Measurements from ENCODE around the gene CCDC97. TPM values are rescaled to one million over a fixed set of nuclear protein-coding genes. Genes with fewer than 3 reads are reported as not detected.
A peak's percentile ranks its signal among the peaks of the same experiment; 100 is the strongest.

The CCDC97 gene
- total RNA-seq, 4 donors from 2014 or later, result 10.1 to 22.4 (median 15.4) TPM

DNA sequence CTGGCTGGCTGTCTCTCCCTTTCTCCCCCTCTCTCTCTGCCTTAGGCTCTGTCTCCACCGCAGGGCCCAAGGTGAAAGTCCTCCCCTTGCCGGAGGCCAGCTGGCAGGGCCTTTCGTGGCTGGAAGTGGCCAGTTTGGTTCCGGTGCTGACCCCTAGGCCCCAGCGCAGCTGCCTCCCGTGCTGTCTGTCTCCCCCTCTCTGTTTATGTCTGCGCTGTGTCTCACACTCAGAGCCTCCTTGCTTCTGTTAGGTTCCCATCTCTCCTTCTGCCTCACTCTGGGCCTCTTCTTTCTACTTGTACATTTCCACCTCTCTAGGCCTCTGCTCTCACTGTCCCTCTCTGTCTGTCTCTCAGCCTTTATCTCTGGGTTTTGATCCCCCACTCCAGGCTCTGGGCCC, 13.1 kb downstream of the CCDC97 start:
- H3K9me3 ChIP-seq, result no peaks in the 10 kb centered on the region
- peaks cover 20% of the 10 kb centered on the region for H3K27me3 ChIP-seq
- peaks cover 31 to 66% (median 48%) of the 10 kb centered on the region in 4 donors for H3K4me1 ChIP-seq
- in situ Hi-C loops (cut with MboI; ENCODE audit: low pct_ligation_motif_present in 1 of 4, low pct_unique_long_range_greater_than_20kb in 1 of 4, low sequenced_read_pairs in 3 of 4), result no loop called here
- DNase-seq, result no peak
- no peak overlapping the region for H3K4me3 ChIP-seq
- H3K36me3 ChIP-seq, result peaks cover 0 to 6% (median 0%) of the 10 kb centered on the region in 4 donors
- WGBS, 2 donors (ENCODE audit: low coverage in 1 of 2), result 68 to 96% methylated on average over 7 of the region's 7 CpGs
- peak overlapping the region; percentile 78 to 89 (median 83) for H3K27ac ChIP-seq
- intact Hi-C loops (cut with DNase I; ENCODE audit: low total_unique reads), result no loop called here
- no peak for TF ChIP-seq POLR2AphosphoS5 (IDR thresholded peaks at IDR 0.05)
- TF ChIP-seq, protein P1, sequence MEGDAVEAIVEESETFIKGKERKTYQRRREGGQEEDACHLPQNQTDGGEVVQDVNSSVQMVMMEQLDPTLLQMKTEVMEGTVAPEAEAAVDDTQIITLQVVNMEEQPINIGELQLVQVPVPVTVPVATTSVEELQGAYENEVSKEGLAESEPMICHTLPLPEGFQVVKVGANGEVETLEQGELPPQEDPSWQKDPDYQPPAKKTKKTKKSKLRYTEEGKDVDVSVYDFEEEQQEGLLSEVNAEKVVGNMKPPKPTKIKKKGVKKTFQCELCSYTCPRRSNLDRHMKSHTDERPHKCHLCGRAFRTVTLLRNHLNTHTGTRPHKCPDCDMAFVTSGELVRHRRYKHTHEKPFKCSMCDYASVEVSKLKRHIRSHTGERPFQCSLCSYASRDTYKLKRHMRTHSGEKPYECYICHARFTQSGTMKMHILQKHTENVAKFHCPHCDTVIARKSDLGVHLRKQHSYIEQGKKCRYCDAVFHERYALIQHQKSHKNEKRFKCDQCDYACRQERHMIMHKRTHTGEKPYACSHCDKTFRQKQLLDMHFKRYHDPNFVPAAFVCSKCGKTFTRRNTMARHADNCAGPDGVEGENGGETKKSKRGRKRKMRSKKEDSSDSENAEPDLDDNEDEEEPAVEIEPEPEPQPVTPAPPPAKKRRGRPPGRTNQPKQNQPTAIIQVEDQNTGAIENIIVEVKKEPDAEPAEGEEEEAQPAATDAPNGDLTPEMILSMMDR (IDR thresholded peaks at IDR 0.05), result no peak
- no peak for TF ChIP-seq POLR2A (IDR thresholded peaks at IDR 0.05)
- TF ChIP-seq EP300 (IDR thresholded peaks at IDR 0.05; ENCODE audit: low read depth), result no peak

DNA sequence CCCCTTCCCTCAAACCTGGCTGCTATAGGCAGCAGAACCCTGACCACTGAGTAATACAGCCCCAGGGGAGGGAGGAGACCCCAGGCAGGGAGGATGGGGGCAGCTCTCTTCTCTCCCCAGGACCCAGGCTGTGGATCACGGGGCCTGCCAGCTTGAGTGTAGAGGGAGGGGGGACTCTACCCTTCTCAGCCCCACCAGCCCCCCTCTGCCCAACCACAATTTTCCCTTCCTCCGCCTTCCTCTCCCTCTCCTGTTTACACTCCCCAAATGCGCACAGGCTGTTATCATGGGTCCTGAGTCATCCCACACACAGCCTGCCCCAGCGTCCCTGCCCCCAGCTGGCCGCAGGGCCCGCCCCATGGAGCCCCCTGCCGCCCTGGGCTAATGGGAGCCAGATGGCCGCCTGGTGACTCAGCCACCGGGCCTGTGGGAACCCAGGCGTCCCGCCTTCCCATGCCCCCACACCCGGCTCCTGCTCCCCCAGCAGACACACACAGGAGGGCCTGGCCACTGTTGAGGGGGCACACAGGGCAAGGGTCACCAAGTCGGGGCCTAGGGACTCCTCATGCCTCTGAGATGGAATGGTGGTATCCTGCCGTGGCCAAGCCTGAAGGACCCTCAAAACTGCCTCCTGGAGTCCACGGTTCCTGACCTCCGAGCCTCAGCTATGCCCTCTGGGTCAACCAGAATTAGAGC, 13.6 kb downstream of the CCDC97 start:
- in situ Hi-C loops (cut with MboI; ENCODE audit: low pct_ligation_motif_present in 1 of 4, low pct_unique_long_range_greater_than_20kb in 1 of 4, low sequenced_read_pairs in 3 of 4) (no loop called here), intact Hi-C loops (cut with DNase I; ENCODE audit: low total_unique reads) (no loop called here)
- Histone ChIP-seq H3K36me3 (peaks cover 0 to 6% (median 0%) of the 10 kb centered on the region in 4 donors), H3K27me3 (peaks cover 20% of the 10 kb centered on the region), H3K4me1 (peaks cover 31 to 72% (median 51%) of the 10 kb centered on the region in 4 donors), H3K9me3 (no peaks in the 10 kb centered on the region), H3K4me3 (no peak overlapping the region), H3K27ac (peak overlapping the region; percentile 78 to 89 (median 83))
- 40 to 49% methylated on average over 2 to 15 of the region's 16 CpGs for WGBS, 2 donors (ENCODE audit: low coverage in 1 of 2)
- TF ChIP-seq, protein P1 (IDR thresholded peaks at IDR 0.05), result no peak
- peak in 2 of 3 donors; percentile 49 to 53 for TF ChIP-seq POLR2AphosphoS5 (IDR thresholded peaks at IDR 0.05)
- DNase-seq, result peak; percentile 51

DNA sequence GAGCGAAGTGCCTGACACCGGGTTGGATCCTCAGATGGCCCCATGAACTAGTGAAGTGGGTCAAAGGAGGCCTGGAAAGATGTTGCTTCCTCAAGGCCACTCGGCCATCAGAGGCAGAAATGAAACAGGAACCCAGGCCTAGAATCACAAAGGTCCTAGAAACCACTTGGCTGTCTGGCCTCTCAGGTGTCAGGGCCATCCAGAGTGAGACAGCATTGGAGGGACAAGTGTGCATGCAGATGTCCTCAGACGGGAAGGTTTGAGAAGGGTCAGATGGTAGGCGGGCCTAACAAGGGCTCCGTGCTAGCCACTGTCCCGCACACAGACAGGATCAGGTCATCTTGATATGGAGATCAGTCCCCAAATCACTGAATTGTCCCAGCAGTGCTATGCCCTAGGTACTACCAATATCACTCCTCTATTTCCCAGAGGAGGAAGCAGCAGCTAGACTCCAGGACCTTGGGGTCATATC, 14.3 kb downstream of the CCDC97 start:
- peaks cover 31 to 79% (median 52%) of the 10 kb centered on the region in 4 donors for H3K4me1 ChIP-seq
- intact Hi-C loops (cut with DNase I; ENCODE audit: low total_unique reads), result no loop called here

More for the DNA sequence above, 14.3 kb downstream of the CCDC97 start:
- 75% methylated on average over 7 of the region's 7 CpGs; no CpG with 5 or more reads in 1 of the 2 donors for WGBS, 2 donors (ENCODE audit: low coverage in 1 of 2)
- Histone ChIP-seq H3K27ac (peak overlapping the region; percentile 78 to 89 (median 83)), H3K9me3 (no peaks in the 10 kb centered on the region), H3K36me3 (peaks cover 0 to 6% (median 0%) of the 10 kb centered on the region in 4 donors), H3K27me3 (peaks cover 20% of the 10 kb centered on the region), H3K4me3 (no peak overlapping the region)
- in situ Hi-C loops (cut with MboI; ENCODE audit: low pct_ligation_motif_present in 1 of 4, low pct_unique_long_range_greater_than_20kb in 1 of 4, low sequenced_read_pairs in 3 of 4), result no loop called here
- TF ChIP-seq EP300 (IDR thresholded peaks at IDR 0.05; ENCODE audit: low read depth) (no peak), POLR2AphosphoS5 (IDR thresholded peaks at IDR 0.05) (no peak), POLR2A (IDR thresholded peaks at IDR 0.05) (no peak)
- TF ChIP-seq, protein P1 (IDR thresholded peaks at IDR 0.05), result no peak
- no peak for DNase-seq
